ENCODE data around the gene PTPN1.

Gene PTPN1

DNA sequence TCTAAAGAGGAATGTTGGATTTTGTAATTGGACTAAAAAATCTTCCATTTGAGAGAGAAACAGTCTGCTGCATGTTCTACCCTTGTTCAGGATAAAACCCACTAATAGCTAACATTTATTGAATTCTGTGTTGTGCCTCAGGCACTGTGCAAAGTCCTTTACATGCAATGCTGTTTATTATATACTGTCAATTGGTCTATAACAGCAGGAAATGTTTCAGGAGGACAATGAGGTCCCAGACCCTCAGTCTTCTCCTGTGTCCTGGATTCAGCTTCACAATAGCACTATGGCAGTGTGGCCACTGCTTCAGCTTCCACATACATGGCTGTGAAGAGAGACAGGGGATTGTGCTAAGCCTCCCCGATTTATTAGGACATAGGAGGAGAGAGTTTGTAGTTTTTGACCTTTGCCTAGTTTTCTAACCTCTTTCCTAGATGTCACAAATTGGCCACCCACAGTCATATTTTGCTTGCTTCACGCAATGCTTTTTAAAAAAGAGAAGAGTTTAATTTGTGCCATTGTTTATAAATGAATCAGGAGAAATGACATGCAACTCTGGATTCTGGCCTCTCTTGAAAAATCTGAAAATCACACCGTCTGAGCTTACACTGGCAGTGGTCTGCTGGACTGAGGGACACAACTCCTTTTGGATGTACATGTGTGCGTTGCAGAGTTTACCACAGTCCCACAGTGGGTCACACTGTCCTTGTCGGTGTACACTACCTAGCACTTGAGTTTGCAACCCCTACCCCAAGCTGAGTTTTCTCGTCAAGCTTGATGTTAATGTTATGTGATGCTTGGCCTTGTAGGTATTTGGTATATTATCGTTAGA lies 11.3 kb downstream of the PTPN1 start:
- no peak for DNase-seq (ENCODE audit: extremely low read depth, insufficient read length)
- Histone ChIP-seq H3K36me3 (ENCODE audit: control insufficient read depth, insufficient read depth, low read length) (peaks cover 2% of the 10 kb centered on the region; the same call in 1 of the 2 replicates), H3K4me3 (replicated peaks; ENCODE audit: low read depth, low read length) (no peak overlapping the region), H3K27me3 (replicated peaks; ENCODE audit: control insufficient read depth, insufficient read depth, low read length) (no peaks in the 10 kb centered on the region)
- TF ChIP-seq, protein P1, sequence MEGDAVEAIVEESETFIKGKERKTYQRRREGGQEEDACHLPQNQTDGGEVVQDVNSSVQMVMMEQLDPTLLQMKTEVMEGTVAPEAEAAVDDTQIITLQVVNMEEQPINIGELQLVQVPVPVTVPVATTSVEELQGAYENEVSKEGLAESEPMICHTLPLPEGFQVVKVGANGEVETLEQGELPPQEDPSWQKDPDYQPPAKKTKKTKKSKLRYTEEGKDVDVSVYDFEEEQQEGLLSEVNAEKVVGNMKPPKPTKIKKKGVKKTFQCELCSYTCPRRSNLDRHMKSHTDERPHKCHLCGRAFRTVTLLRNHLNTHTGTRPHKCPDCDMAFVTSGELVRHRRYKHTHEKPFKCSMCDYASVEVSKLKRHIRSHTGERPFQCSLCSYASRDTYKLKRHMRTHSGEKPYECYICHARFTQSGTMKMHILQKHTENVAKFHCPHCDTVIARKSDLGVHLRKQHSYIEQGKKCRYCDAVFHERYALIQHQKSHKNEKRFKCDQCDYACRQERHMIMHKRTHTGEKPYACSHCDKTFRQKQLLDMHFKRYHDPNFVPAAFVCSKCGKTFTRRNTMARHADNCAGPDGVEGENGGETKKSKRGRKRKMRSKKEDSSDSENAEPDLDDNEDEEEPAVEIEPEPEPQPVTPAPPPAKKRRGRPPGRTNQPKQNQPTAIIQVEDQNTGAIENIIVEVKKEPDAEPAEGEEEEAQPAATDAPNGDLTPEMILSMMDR (IDR thresholded peaks at IDR 0.05; ENCODE audit: insufficient read depth, low read length, poor library complexity, severe bottlenecking) = no peak

DNA sequence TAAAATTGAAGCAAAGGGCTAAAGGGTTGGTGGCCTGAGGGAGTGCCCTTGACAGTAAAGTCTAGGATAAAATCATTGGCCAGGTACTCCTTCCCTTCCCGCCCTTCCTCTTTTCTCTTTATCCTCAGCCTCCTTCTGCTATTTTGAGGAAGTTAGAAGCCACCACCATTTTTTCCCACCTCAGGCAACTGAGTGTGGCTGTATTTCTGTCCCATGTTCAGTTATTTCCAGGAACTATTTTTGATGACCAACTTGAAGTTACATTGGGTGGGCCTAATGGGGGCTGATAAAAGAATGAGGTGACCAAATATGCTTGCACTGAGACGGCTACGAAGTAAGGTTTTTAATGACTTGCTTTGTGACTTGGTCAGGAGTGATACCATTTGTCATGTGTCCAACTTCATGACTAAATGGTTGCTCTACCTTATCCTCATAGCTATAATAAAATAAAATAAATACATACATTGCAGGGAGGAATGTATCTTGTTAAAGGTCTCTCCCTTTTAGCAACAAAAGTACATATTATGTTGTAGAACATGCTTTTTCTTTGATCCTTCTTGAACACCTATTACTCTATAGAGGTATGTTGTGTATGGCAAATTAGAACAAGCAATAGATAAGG lies 12.0 kb downstream of the PTPN1 start:
- no peak for DNase-seq (ENCODE audit: extremely low read depth, insufficient read length)
- Histone ChIP-seq H3K36me3 (ENCODE audit: control insufficient read depth, insufficient read depth, low read length) (peaks cover 2% of the 10 kb centered on the region; the same call in 1 of the 2 replicates), H3K4me3 (replicated peaks; ENCODE audit: low read depth, low read length) (no peak overlapping the region), H3K27me3 (replicated peaks; ENCODE audit: control insufficient read depth, insufficient read depth, low read length) (no peaks in the 10 kb centered on the region)
- TF ChIP-seq, protein P1 (IDR thresholded peaks at IDR 0.05; ENCODE audit: insufficient read depth, low read length, poor library complexity, severe bottlenecking) = no peak

DNA sequence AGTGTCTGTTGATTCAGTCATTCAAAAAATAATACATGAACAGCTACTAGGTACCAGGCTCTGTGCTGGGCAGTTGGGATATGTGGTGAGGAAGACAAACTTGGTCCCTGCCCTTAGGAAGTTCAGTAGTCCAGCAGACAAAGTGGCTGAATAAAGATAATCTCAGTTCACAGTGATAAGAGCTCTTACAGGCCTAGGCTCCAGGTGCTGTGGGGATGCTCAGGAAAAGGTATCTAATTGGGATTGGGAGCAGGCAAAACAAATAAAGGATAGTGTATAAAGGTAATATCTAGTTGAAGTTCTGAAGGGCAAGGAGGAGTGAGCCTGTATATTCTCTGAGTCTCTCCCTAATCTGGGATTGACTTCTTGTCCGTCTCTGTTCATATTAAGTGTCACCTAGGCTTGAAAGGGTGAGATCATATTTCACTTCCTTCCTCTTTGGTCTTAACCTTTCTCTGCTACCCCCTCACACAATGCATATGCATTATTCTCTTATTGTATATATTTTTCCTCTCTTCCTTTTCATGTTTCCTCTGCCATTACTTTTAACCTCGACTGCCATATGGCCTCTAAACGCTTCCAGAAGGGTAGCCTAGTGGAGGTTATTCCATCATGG lies 13.5 kb downstream of the PTPN1 start:
- TF ChIP-seq, protein P1 (IDR thresholded peaks at IDR 0.05; ENCODE audit: insufficient read depth, low read length, poor library complexity, severe bottlenecking) = no peak
- no peak overlapping the region for H3K4me3 ChIP-seq (replicated peaks; ENCODE audit: low read depth, low read length)
- DNase-seq (ENCODE audit: extremely low read depth, insufficient read length) = no peak
- H3K27me3 ChIP-seq (replicated peaks; ENCODE audit: control insufficient read depth, insufficient read depth, low read length) = no peaks in the 10 kb centered on the region
- H3K36me3 ChIP-seq (ENCODE audit: control insufficient read depth, insufficient read depth, low read length) = peaks cover 2% of the 10 kb centered on the region; the same call in 1 of the 2 replicates

DNA sequence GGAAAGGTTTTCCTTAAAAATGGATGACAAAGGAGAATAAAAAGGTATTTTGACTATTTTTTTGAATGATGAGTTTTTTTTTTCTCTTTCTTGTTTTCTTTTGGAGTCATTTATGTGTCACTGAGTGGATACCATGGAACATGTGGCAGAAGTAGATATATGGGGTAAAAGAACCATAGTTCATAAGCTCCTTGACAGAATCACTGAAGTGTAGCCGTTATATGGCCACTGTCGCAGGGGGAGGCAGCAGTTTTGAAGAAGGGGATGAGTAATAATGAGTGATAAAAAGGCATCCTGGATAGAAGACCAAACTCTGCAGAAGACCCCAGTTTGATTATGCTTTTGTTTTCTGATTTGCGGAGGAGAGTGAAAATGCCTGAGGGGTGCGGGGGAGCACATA lies 15.5 kb downstream of the PTPN1 start:
- H3K4me3 ChIP-seq (replicated peaks; ENCODE audit: low read depth, low read length) = no peak overlapping the region
- no peak for DNase-seq (ENCODE audit: extremely low read depth, insufficient read length)

DNA sequence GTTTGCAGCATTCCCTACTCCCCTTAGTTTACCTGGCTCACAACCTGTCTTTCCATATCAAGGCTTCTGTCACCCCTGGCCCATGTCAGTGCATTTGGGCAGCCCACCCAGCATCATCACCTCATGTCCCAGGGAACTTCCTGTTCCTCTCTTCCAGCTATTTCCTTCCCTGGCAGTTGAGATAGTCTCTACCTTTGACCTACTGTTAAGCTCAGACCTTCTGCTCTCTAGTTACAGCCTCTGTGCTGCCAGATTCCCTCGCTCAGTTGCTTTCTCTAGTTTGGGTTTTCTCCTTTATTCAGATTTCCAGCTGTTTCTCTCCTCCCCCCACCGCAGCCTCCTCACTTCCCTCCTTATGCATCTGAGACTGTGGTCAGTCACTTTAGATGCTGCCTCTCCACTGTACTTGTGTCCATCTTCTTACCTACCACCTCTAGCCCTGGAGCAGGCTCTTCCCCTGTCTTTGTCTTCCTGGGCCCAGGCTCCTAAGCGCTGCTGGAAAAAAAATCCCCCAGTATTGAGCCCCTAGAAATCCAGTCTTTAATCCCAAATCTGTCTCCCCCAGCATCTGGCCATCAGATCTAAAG lies 16.3 kb downstream of the PTPN1 start:
- Histone ChIP-seq H3K27me3 (replicated peaks; ENCODE audit: control insufficient read depth, insufficient read depth, low read length) (no peaks in the 10 kb centered on the region), H3K4me3 (replicated peaks; ENCODE audit: low read depth, low read length) (no peak overlapping the region), H3K36me3 (ENCODE audit: control insufficient read depth, insufficient read depth, low read length) (no peaks in the 10 kb centered on the region; the same call in 1 of the 2 replicates)
- no peak for DNase-seq (ENCODE audit: extremely low read depth, insufficient read length)
- TF ChIP-seq, protein P1 (IDR thresholded peaks at IDR 0.05; ENCODE audit: insufficient read depth, low read length, poor library complexity, severe bottlenecking) = no peak

More for the DNA sequence above, 15.5 kb downstream of the PTPN1 start:
- TF ChIP-seq, protein P1 (IDR thresholded peaks at IDR 0.05; ENCODE audit: insufficient read depth, low read length, poor library complexity, severe bottlenecking) = no peak
- H3K27me3 ChIP-seq (replicated peaks; ENCODE audit: control insufficient read depth, insufficient read depth, low read length) = no peaks in the 10 kb centered on the region
- peaks cover 2% of the 10 kb centered on the region; the same call in 1 of the 2 replicates for H3K36me3 ChIP-seq (ENCODE audit: control insufficient read depth, insufficient read depth, low read length)

Data from GM06990 (cell line).